Osteocyte (in vitro differentiated cells): ENCODE results near the gene RPS6KA5. TPM values are rescaled to one million over a fixed set of nuclear protein-coding genes. Genes with fewer than 3 reads are reported as not detected.

Experiments used
- DNase-seq: peaks from one replicate; pipeline ENCODE4 v3.0.0; 2021; ENCODE audit warnings: mixed read lengths; ENCODE audit not compliant: unreplicated experiment; ENCODE audit errors: extremely low spot score
- H3K27ac Mint-ChIP-seq: one replicate; pipeline ENCODE4 v1.8.0; 2021; ENCODE audit warnings: mild to moderate bottlenecking, mixed read lengths; ENCODE audit not compliant: unreplicated experiment
- H3K27me3 Mint-ChIP-seq: one replicate; pipeline ENCODE4 v1.8.0; 2021; ENCODE audit warnings: mixed read lengths; ENCODE audit not compliant: unreplicated experiment
- H3K36me3 Mint-ChIP-seq: one replicate; pipeline ENCODE4 v1.8.0; 2021; ENCODE audit warnings: mixed read lengths; ENCODE audit not compliant: unreplicated experiment
- H3K4me1 Mint-ChIP-seq: one replicate; pipeline ENCODE4 v1.8.0; 2021; ENCODE audit warnings: mixed read lengths; ENCODE audit not compliant: unreplicated experiment
- H3K4me3 Mint-ChIP-seq: one replicate; pipeline ENCODE4 v1.8.0; 2021; ENCODE audit warnings: mild to moderate bottlenecking, moderate library complexity, mixed read lengths; ENCODE audit not compliant: unreplicated experiment
- H3K9me3 Mint-ChIP-seq: one replicate; pipeline ENCODE4 v1.8.0; 2021; ENCODE audit warnings: mixed read lengths; ENCODE audit not compliant: unreplicated experiment
- total RNA-seq: library from RNA; stranded (reverse); gene quantifications from 2 replicates; pipeline ENCODE4 v1.2.1, GENCODE V29; 2021
- TF ChIP-seq, protein P1 (sequence below): fragments of 200-600 bp; sonication (generic); IDR thresholded peaks from 2 replicates; pipeline ENCODE4 v1.5.0; 2021; ENCODE audit warnings: antibody characterized with exemption, mild to moderate bottlenecking, moderate library complexity

Gene RPS6KA5
- total RNA-seq, 1 donor from 2014 or later = 3.4 TPM

DNA sequence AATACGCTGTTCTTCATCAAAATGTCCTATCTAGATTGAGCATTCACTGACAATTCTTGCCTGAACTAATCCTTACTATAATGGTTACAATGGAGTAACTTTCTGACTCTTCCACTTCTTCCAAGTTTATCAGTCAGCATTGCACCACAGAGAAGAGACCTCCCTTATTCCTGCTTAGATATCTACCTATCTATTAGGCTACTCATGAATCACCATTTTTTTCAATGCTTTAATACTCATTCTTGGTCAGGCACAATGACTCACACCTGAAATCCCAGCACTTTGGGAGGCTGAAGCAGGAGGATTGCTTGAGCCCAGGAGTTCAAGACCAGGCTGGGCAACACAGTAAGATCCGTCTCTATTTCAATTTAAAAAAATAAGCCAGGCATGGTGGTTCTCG, 39.3 kb downstream of the RPS6KA5 start:
- TF ChIP-seq, protein P1, sequence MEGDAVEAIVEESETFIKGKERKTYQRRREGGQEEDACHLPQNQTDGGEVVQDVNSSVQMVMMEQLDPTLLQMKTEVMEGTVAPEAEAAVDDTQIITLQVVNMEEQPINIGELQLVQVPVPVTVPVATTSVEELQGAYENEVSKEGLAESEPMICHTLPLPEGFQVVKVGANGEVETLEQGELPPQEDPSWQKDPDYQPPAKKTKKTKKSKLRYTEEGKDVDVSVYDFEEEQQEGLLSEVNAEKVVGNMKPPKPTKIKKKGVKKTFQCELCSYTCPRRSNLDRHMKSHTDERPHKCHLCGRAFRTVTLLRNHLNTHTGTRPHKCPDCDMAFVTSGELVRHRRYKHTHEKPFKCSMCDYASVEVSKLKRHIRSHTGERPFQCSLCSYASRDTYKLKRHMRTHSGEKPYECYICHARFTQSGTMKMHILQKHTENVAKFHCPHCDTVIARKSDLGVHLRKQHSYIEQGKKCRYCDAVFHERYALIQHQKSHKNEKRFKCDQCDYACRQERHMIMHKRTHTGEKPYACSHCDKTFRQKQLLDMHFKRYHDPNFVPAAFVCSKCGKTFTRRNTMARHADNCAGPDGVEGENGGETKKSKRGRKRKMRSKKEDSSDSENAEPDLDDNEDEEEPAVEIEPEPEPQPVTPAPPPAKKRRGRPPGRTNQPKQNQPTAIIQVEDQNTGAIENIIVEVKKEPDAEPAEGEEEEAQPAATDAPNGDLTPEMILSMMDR = no peak
- no peaks in the 10 kb centered on the region for H3K27me3 Mint-ChIP-seq
- H3K9me3 Mint-ChIP-seq = no peaks in the 10 kb centered on the region
- H3K36me3 Mint-ChIP-seq = no peaks in the 10 kb centered on the region
- H3K4me3 Mint-ChIP-seq = no peak overlapping the region
- no peaks in the 10 kb centered on the region for H3K4me1 Mint-ChIP-seq
- no peak for DNase-seq
- H3K27ac Mint-ChIP-seq = no peak overlapping the region

DNA sequence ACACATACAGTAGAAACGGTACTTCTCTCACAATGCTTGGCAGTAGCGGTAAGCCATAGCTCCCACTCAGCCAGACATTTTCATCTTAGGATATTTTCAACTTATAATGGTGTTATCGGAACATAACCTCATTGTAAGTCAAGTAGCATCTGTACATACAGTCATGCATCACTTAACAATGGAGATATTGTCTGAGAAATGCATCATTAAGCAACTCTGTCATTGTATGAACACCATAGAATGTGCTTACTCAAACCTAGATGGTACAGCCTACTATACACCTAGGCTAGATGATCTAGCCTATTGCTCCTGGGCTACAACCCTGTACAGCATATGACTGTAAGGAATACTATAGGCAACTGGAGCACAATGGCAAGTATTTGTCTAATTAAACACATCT, 40.8 kb downstream of the RPS6KA5 start:
- Mint-ChIP-seq H3K4me1 (no peaks in the 10 kb centered on the region), H3K9me3 (no peaks in the 10 kb centered on the region), H3K36me3 (no peaks in the 10 kb centered on the region), H3K27me3 (no peaks in the 10 kb centered on the region), H3K27ac (no peak overlapping the region), H3K4me3 (no peak overlapping the region)
- TF ChIP-seq, protein P1 = no peak
- no peak for DNase-seq

DNA sequence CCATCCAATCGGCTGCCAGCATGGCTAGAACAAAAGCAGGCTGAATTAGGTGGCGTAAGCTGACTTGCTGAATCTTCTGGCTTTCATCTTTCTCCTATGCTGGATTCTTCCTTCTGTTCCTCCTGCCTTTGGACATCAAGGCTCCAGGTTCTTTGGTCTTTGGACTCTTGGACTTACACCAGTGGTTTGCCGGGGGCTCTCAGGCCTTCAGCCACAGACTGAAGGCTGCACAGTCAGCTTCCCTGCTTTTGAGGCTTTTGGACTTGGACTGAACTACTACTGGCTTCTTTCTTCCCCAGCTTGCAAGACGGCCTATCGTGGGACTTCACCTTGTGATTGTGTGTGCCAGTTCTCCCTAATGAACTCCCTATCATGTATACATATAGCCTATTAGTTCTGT, 42.0 kb downstream of the RPS6KA5 start:
- H3K27ac Mint-ChIP-seq = no peak overlapping the region
- DNase-seq = no peak
- H3K4me1 Mint-ChIP-seq = no peaks in the 10 kb centered on the region
- no peaks in the 10 kb centered on the region for H3K36me3 Mint-ChIP-seq
- no peaks in the 10 kb centered on the region for H3K9me3 Mint-ChIP-seq
- H3K4me3 Mint-ChIP-seq = no peak overlapping the region
- TF ChIP-seq, protein P1 = no peak
- no peaks in the 10 kb centered on the region for H3K27me3 Mint-ChIP-seq

DNA sequence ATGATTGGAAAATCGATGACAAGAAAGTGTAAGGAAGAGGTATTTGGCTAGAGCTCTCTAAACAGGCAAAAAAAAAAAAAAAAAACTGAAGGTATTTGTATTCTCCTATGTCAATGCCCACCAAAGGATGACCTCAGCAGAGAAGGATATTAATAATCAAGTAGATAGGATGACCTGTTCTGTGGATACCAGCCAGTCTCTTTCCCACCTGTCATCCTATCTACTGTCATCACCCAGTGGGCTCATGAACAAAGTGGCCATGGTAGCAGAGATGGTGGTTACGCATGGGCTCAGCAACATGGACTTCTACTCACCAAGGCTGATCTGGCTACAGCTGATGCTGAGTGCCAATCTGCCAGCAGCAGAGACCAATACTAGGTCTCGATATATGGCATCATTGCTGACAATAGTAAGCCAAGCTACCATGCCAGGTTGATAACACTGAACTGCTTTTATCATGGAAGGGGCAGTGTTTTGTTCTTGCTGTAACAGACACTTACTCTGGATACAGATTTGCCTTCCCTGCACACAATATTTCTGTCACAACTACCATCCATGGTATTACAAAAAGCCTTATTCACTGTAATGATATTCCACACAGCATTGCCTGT, 43.5 kb downstream of the RPS6KA5 start:
- no peak for DNase-seq
- Mint-ChIP-seq H3K4me1 (no peaks in the 10 kb centered on the region), H3K27ac (no peak overlapping the region), H3K36me3 (no peaks in the 10 kb centered on the region), H3K27me3 (no peaks in the 10 kb centered on the region), H3K9me3 (no peaks in the 10 kb centered on the region), H3K4me3 (no peak overlapping the region)
- TF ChIP-seq, protein P1 = no peak

DNA sequence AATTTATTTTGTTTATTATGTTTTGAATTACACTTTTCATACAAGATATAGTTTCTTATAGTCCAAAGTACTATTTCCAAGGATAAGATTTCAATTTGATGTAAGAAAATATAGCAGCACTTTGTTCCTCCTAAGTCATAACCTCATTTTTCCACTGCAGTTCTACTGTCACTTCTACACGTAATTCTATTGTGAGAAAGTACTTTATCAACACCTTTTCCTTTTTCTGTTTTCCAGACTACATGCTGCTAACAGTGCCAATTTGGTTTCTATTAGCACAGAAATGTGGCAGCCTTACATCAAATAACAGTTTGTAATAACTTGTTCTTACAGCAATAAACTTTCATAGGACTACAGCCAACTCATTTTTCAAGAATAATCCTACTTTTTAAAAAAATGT, 45.0 kb downstream of the RPS6KA5 start:
- Mint-ChIP-seq H3K9me3 (no peaks in the 10 kb centered on the region), H3K36me3 (no peaks in the 10 kb centered on the region)
- TF ChIP-seq, protein P1 = no peak

More for the DNA sequence above, 45.0 kb downstream of the RPS6KA5 start:
- Mint-ChIP-seq H3K27ac (no peak overlapping the region), H3K27me3 (no peaks in the 10 kb centered on the region), H3K4me3 (no peak overlapping the region), H3K4me1 (no peaks in the 10 kb centered on the region)
- DNase-seq = no peak
